Activated gamma-delta T cell treated with anti-CD3 and anti-CD28 coated beads, Interleukin-2, amount 50 U/mL, for 16 hours (primary cell): Measurements from ENCODE around the gene REM2.

ENCODE experiments used
- DNase-seq: peaks from one replicate; pipeline ENCODE4 v3.0.0-alpha.2; 2020; ENCODE audit warnings: low read depth

Gene REM2, protein sequence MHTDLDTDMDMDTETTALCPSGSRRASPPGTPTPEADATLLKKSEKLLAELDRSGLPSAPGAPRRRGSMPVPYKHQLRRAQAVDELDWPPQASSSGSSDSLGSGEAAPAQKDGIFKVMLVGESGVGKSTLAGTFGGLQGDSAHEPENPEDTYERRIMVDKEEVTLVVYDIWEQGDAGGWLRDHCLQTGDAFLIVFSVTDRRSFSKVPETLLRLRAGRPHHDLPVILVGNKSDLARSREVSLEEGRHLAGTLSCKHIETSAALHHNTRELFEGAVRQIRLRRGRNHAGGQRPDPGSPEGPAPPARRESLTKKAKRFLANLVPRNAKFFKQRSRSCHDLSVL

DNA sequence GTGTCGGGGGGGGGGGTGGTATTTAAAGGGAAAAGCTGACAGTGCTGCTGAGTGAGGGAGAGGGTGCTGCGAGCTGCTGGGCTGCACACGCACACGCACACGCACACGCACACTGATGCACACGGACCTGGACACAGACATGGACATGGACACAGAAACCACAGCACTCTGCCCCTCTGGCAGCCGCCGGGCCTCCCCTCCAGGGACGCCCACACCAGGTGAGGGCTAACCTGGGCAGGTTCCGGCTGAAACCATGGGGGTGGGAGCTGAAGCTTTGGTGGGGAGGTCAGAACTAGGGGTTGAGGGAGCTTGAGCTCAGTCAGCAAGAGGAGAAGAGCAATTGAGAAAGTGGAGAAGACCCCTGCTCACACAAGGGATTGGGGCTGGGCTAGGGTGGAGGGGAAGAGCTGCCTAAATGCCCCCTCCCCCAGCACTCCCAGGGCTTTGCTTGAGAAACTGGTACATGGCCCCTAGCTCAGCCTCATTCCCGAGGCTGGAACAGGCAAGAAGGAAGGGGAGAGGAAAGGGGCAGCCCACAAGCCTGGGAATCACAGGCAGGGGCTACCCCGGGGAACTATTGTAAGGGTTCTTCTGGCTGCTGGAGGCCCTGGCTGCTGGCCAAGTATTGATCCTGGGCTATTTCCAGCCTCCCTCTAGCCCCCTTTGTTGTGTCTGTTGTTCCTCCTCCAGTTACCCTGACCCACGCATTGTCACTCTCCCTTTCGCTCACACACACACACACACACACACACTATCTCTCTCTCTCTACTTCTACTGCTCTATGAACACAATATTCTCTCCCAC lies at the start of gene REM2:
Gene REM2, plus strand, starts transcription at position 50 of the 804 bp plus-strand sequence. Its CDS starts 66 bp downstream, at position 116.
- no peak for DNase-seq

DNA sequence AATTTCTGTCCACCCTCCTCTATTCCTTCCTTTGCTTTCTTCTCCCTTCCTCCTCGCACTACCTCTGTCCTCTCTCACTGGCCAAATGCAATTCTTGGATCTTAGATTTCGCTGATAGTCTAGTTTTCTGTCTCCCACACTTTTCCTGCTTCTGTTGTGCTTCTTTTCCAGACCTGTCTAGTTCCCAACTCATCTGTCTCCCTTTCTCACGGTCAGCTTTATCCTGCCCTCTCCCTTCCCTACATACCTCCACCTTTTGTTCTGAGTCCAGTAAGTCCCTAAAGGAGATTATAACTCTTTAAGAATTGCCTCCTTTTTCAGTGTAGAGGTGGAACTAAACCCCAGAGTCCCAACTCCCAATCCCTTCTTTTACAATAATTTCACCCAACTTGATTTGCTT lies 47.5 kb upstream of the REM2 start:
- DNase-seq: no peak

DNA sequence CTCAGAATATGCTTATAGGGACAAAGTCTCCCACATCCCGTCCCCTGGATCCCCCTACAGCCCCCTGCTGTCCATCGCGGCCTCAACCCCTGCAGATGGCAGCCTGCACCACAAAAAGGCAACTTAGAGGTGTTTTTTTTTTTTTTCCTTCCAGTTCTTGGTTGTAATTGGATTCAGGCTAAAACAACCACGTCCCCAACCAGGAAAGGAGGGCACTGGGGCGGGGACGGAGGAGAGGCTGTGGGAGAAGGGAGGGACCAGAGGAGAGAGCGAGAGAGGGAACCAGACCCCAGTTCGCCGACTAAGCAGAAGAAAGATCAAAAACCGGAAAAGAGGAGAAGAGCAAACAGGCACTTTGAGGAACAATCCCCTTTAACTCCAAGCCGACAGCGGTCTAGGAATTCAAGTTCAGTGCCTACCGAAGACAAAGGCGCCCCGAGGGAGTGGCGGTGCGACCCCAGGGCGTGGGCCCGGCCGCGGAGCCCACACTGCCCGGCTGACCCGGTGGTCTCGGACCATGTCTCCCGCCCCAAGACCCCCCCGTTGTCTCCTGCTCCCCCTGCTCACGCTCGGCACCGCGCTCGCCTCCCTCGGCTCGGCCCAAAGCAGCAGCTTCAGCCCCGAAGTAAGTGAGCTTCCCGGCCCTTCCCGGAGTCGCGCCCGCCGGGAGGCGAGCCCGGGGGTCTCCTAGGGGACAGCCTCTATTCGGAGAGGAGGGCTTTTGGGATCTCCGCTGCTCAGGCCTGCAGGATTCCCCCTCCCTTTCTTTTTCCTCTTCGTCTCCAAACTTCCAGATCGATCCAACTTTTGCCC lies 46.5 kb upstream of the REM2 start, which contains the start of gene MMP14:
Gene MMP14, plus strand, starts transcription at position 285 of the 813 bp plus-strand sequence. Its CDS starts 233 bp downstream, at position 518.
- DNase-seq: no peak

DNA sequence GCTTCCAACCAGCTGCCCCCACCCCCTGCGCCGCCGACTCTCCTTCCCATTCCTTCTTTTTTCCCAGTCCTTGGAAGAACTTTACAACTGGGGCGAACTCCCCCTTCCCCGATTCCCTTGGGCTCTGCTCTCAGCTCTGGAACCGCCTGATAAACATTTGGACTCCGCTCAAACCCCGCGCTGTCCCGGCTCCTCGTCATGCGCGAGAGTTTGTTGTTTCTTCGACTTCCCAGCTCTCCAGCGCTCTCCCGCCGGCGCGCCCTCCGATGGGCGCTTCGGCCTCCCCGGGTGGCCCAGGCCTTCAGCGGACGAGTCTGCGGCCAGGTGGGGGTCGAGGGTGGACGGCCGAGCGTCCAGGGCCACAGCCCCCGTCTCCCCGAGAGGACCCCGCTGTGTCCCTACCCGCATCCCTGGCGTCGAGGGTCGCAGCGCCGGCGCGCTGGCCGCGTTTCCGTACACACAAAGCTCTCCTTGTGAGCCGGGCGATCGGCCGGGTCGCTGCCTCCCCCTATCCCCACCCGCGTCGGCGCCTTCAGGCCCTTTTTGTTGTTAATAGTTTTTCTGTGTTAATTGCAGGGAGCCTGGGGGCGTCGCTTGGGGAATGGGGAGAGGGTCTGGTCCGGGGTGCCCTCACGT lies 45.8 kb upstream of the REM2 start:
- DNase-seq: no peak

DNA sequence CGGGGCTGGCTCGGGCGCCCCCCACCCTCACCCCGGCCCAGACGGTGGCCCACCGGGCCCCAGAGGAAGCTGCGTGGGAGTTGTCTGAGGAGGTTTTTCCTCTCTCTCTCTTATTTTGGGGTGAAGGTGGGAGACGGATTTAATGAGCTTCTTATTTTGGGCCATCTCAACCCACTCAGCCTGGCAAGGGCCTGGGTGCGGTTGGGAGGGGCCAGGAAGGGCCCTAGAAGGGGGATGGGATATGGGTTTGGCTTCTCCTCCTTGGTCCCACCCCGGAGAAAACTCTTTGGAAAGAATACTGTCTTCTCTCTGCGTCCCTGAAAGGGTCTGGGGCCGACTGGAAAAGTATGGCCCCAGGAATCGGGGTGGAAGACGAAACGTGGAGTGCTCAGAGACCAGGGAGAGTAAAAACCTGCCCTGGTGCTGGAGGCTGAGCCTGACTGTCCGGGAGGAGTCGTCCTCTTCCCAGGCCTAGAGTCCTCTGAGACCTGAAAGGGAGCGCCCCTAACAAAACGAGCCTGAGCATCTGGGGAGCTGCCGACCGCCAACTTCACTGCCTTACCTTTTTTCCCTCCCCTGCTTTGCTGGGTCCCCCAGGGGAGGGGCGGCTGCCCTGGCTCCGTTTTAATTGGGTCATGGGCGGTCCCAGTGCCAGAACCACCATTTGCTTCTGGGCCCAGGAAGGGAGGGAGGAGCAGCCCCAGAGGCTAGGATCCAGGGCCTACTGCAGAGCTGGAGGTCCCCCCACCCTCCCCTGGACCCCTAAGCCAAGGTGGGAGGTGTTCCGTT lies 45.1 kb upstream of the REM2 start:
- DNase-seq: no peak

DNA sequence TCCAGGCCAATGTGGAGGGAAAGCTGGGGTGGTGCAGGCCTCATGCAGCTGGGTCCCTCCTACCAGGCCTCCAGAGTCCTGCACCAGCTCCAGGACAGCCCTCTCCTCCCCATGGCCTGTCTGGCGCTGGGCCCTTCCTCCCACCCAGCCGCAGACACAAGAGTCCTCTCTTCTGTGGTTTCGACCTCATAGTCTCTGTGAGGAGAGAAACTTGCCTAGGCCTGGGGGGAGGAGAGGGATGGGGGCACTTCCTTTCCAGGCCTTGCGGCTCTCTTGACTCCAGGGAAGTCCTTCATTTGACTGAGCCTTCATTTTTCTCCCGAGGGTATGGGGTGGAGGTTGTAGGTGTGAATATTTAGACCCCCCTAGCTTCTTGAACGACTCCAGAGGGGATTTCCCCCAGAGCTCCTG lies 44.4 kb upstream of the REM2 start:
- no peak for DNase-seq

DNA sequence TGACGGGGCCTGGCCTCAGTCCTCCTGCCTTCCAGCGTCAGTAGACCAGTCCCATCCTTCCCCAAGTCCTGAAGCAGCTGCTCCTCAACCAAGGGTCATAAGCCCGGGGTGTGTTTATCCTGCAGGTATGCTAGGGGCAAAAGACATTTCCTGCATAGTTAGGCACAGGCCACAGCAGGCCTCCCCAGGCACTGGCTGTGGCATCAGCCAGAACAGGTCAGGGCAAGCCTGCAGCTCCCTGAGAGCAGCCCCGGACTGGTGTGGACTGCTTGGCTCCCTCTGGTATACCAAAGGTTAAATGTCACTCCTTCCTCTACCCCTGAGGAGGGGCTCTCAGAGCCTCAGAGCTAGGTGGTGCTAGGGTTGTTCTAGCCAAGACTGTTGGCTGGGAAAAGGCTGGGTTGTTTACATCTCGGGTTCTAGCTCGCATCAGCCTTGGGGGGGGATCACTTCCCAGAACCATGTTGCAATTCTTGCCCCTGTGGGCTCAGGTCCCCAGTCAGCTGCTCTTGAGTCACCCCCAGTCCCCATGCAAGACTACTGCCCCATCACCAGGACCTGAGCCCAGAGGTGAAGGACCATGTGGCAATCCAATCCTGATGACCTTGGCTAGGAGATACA lies 43.8 kb upstream of the REM2 start:
- DNase-seq: no peak

DNA sequence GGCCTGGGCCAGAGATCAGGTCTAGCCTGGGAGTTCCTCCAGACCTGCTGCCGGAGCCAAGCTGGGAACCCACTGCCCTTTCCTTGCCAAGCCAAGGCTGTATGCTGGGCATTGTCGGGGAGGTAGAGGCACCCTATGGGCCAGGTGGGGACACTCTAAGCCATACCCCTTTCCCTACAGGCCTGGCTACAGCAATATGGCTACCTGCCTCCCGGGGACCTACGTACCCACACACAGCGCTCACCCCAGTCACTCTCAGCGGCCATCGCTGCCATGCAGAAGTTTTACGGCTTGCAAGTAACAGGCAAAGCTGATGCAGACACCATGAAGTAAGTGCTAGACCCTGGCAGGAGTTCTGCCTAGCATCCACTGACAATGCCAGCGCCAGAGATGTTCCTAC lies 41.7 kb upstream of the REM2 start:
- no peak for DNase-seq

DNA sequence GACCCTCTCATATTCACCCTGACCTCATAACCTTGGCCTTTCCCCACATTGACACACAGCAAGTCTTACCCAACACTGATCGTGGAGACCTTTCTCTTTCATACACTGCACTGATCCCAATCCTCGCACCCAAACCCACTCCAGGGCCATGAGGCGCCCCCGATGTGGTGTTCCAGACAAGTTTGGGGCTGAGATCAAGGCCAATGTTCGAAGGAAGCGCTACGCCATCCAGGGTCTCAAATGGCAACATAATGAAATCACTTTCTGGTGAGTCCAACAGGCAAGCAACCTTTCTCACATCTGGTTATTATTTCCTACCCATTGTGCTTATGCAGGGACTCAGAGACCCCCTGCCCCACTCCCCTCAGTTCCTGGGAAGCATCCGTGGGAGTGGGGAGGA lies 41.3 kb upstream of the REM2 start:
- no peak for DNase-seq

DNA sequence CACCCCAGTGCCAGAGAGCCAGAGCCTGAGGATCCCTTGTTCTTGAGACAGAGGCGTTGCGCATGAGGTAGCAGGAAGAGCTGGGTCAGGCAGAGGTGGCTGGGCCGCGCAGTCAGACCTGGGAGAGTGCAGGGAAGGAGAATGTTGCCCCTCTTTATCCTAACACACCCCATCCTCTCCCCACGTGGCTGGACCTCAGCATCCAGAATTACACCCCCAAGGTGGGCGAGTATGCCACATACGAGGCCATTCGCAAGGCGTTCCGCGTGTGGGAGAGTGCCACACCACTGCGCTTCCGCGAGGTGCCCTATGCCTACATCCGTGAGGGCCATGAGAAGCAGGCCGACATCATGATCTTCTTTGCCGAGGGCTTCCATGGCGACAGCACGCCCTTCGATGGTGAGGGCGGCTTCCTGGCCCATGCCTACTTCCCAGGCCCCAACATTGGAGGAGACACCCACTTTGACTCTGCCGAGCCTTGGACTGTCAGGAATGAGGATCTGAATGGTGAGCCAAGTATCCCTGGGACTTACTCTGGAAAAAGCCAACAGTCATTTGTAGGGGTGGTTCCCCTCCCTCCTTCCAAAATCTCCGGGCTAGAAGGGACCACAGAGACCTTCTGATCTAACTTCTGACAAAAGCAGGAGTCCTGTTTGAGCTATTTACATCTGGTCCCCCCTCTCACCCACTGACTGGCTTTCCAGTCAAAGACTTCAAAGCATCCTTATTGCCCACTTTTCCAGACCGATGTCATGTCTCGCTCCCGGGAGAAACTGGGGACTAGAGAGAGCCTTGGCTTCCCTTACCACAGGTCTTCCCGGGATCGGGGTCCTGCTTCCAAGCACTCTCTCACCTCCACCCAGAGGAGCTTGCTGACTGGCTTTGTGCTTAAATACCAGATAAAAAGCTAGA lies 40.6 kb upstream of the REM2 start:
- no peak for DNase-seq

DNA sequence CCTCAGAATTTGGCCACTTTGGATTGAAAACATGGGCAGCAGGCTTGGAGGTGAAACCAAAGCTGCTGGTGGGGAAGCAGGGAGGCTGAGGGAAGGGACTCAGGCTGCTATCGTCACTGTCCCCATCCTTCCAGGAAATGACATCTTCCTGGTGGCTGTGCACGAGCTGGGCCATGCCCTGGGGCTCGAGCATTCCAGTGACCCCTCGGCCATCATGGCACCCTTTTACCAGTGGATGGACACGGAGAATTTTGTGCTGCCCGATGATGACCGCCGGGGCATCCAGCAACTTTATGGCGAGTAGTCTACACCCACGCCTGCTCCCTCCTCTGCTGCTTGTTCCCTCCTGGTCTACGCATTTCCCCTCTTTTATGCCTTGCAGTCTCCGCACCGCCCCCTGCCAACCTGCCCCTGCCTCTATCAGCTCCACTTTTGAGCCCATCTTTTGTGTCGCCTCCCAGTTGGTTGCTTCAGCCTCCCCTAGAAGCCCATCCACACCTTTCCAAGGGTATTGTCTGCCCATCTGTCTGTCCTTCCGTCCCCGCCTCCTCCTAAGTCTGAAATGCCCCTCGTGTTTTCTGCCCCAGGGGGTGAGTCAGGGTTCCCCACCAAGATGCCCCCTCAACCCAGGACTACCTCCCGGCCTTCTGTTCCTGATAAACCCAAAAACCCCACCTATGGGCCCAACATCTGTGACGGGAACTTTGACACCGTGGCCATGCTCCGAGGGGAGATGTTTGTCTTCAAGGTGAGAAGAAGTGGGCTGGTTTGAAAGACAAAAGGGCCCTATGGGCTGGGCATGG lies 39.7 kb upstream of the REM2 start:
- DNase-seq: no peak

DNA sequence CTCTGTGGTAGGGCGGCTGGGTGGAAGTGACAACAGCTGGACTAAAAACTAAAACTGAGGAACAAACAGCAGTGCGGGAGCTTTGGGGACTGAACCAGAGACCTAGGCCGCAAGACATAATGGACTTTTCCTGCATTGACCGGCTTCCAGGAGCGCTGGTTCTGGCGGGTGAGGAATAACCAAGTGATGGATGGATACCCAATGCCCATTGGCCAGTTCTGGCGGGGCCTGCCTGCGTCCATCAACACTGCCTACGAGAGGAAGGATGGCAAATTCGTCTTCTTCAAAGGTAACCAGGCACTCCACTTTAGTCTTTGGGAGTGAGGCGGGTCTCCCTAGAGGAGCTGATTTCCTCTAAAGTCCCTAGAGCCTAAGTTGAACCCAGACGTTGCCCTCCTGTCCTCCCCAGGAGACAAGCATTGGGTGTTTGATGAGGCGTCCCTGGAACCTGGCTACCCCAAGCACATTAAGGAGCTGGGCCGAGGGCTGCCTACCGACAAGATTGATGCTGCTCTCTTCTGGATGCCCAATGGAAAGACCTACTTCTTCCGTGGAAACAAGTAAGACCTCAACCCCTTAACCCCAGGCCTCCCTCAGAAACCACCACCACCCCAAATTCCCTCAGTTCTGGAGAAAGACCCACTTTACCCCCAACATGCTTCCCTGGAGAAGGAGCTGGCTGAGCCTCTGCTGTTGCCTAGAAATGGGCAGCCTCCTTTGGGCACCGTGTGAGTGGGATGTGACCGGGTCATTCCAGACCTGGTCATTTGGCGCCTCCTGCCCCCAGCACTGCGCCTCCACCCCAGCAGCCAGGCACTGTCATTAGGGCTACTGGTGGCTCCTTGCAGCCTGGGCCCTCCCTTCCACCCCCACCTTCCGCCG lies 38.6 kb upstream of the REM2 start:
- no peak for DNase-seq

DNA sequence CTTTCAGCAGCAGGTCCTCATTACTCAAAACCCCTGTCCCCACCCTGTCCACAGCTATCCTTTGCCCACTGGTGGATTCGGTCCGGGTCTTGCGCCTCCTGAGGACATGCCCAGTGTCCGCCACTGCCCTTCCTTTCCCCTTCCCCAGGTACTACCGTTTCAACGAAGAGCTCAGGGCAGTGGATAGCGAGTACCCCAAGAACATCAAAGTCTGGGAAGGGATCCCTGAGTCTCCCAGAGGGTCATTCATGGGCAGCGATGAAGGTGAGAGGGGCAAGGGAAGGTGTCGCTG lies 38.0 kb upstream of the REM2 start:
- DNase-seq: no peak

DNA sequence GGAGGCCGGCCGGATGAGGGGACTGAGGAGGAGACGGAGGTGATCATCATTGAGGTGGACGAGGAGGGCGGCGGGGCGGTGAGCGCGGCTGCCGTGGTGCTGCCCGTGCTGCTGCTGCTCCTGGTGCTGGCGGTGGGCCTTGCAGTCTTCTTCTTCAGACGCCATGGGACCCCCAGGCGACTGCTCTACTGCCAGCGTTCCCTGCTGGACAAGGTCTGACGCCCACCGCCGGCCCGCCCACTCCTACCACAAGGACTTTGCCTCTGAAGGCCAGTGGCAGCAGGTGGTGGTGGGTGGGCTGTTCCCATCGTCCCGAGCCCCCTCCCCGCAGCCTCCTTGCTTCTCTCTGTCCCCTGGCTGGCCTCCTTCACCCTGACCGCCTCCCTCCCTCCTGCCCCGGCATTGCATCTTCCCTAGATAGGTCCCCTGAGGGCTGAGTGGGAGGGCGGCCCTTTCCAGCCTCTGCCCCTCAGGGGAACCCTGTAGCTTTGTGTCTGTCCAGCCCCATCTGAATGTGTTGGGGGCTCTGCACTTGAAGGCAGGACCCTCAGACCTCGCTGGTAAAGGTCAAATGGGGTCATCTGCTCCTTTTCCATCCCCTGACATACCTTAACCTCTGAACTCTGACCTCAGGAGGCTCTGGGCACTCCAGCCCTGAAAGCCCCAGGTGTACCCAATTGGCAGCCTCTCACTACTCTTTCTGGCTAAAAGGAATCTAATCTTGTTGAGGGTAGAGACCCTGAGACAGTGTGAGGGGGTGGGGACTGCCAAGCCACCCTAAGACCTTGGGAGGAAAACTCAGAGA lies 37.0 kb upstream of the REM2 start:
- no peak for DNase-seq

DNA sequence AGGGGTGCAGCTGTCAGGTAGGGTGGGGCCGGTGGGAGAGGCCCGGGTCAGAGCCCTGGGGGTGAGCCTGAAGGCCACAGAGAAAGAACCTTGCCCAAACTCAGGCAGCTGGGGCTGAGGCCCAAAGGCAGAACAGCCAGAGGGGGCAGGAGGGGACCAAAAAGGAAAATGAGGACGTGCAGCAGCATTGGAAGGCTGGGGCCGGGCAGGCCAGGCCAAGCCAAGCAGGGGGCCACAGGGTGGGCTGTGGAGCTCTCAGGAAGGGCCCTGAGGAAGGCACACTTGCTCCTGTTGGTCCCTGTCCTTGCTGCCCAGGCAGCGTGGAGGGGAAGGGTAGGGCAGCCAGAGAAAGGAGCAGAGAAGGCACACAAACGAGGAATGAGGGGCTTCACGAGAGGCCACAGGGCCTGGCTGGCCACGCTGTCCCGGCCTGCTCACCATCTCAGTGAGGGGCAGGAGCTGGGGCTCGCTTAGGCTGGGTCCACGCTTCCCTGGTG lies 36.2 kb upstream of the REM2 start:
- no peak for DNase-seq

DNA sequence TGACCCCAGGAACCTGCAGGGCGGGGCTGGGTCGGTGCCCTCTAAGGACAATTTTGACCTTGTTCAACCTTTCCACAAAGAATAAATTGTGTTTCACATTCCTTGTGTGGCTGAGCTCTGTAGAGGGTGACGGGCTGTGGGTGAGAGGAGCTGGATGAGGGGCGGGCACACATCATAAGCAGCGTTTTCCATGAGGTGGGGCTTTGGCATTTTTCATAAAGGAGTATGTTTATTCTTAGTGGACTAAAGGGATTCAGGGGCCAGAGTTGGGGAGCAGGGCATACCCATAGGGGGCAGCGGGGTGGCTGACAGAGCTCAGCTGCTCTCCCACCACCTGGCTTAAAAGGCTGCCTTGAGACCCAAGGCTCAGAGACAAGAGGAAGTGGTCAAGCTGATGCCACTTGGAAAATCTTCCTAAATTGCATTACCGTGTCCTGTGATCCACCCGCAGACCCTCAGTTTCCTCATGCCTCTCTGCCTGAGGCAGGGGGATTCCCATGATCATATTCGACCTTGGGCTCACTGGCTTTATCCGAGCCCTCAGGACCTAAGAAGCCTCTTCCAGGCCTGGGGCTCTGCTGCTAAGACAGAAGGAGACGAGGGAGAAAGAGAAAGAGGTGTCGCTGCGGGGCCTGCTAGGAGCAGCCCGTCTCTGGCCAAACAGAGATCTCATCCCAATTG lies 35.2 kb upstream of the REM2 start:
- DNase-seq: no peak
